HFF-Myc (cell line): Measurements from ENCODE around the gene TBCD.

ENCODE experiments used
- DNase-seq: peaks from one replicate; pipeline ENCODE4 v3.0.0-alpha.2; 2011; ENCODE audit warnings: low read depth; ENCODE audit errors: extremely low read depth
- H3K4me3 ChIP-seq: replicated peaks from 2 replicates; pipeline ENCODE4 v1.5.1; 2011; ENCODE audit warnings: low read depth, mild to moderate bottlenecking, control low read depth, low read length
- CTCF ChIP-seq: IDR thresholded peaks from 2 replicates; pipeline ENCODE4 v1.5.1; 2012; ENCODE audit warnings: mild to moderate bottlenecking, low read depth, low read length, control low read depth; ENCODE audit errors: missing control alignments

Gene TBCD

GRCh38 chr17:82865274-82865673 is 113.4 kb downstream of the TBCD start:
- H3K4me3 ChIP-seq = no peak overlapping the region
- no peak for DNase-seq
- TF ChIP-seq CTCF = no peak

GRCh38 chr17:82865774-82866395 is 114.0 kb downstream of the TBCD start:
- DNase-seq = no peak
- no peak for TF ChIP-seq CTCF
- no peak overlapping the region for H3K4me3 ChIP-seq

- H3K4me3 ChIP-seq = no peak overlapping the region
- TF ChIP-seq CTCF = no peak
- peak; percentile 47 for DNase-seq
Observed at GRCh38 chr17:82866590-82867191, 114.8 kb downstream of the TBCD start.

GRCh38 chr17:82867763-82868325 is 116.0 kb downstream of the TBCD start:
- TF ChIP-seq CTCF = no peak

GRCh38 chr17:82868715-82869131 is 116.9 kb downstream of the TBCD start:
- no peak for TF ChIP-seq CTCF
- H3K4me3 ChIP-seq = no peak overlapping the region
- no peak for DNase-seq

More at GRCh38 chr17:82867763-82868325, 116.0 kb downstream of the TBCD start:
- DNase-seq = no peak
- no peak overlapping the region for H3K4me3 ChIP-seq

GRCh38 chr17:82869536-82869935 is 117.7 kb downstream of the TBCD start:
- DNase-seq = no peak
- H3K4me3 ChIP-seq = no peak overlapping the region

More at GRCh38 chr17:82869536-82869935, 117.7 kb downstream of the TBCD start:
- TF ChIP-seq CTCF = no peak
